GM18505 (cell line): ENCODE measurements around the gene PDIA5.

Source experiments
- ATAC-seq: cut with Tn5 transposase; IDR thresholded peaks from one replicate; pipeline ENCODE4 v1.9.1; 2021; ENCODE audit not compliant: unreplicated experiment
- POLR2A ChIP-seq: IDR thresholded peaks from 4 replicates; pipeline ENCODE4 v1.6.1; 2011; ENCODE audit warnings: borderline replicate concordance; ENCODE audit not compliant: insufficient read depth, insufficient read length; ENCODE audit errors: extremely low read depth

Gene PDIA5

GRCh38 chr3:123031051-123031450 lies 35.8 kb upstream of the PDIA5 start:
- TF ChIP-seq POLR2A, result no peak
- ATAC-seq, result no peak

GRCh38 chr3:123032057-123032456 lies 34.8 kb upstream of the PDIA5 start:
- no peak for ATAC-seq
- no peak for TF ChIP-seq POLR2A

- TF ChIP-seq POLR2A, result no peak
- no peak for ATAC-seq
Observed at GRCh38 chr3:123034120-123034519, 32.7 kb upstream of the PDIA5 start.

- no peak for ATAC-seq
Observed at GRCh38 chr3:123034996-123035395, 31.8 kb upstream of the PDIA5 start.

GRCh38 chr3:123036352-123037014 lies 30.3 kb upstream of the PDIA5 start:
- no peak for ATAC-seq
- no peak for TF ChIP-seq POLR2A

More at GRCh38 chr3:123034996-123035395, 31.8 kb upstream of the PDIA5 start:
- no peak for TF ChIP-seq POLR2A

- no peak for ATAC-seq
Observed at GRCh38 chr3:123037015-123037375, 29.8 kb upstream of the PDIA5 start.

GRCh38 chr3:123038751-123039150 lies 28.1 kb upstream of the PDIA5 start:
- TF ChIP-seq POLR2A, result no peak
- ATAC-seq, result no peak

More at GRCh38 chr3:123037015-123037375, 29.8 kb upstream of the PDIA5 start:
- TF ChIP-seq POLR2A, result no peak

GRCh38 chr3:123039178-123039577 lies 27.6 kb upstream of the PDIA5 start:
- TF ChIP-seq POLR2A, result no peak
- ATAC-seq, result no peak

GRCh38 chr3:123042413-123042812 lies 24.4 kb upstream of the PDIA5 start:
- no peak for ATAC-seq
- TF ChIP-seq POLR2A, result no peak

GRCh38 chr3:123044981-123045763 lies 21.7 kb upstream of the PDIA5 start:
- TF ChIP-seq POLR2A, result no peak
- no peak for ATAC-seq

- TF ChIP-seq POLR2A, result no peak
- no peak for ATAC-seq
Observed at GRCh38 chr3:123046262-123047061, 20.4 kb upstream of the PDIA5 start.

- no peak for TF ChIP-seq POLR2A
- ATAC-seq, result no peak
Observed at GRCh38 chr3:123047062-123047319, 19.8 kb upstream of the PDIA5 start.

- no peak for ATAC-seq
- no peak for TF ChIP-seq POLR2A
Observed at GRCh38 chr3:123048480-123049237, 18.2 kb upstream of the PDIA5 start.
